K562 (cell line): ENCODE data around the gene CHMP1A. TPM values are rescaled to one million over a fixed set of nuclear protein-coding genes. Genes with fewer than 3 reads are reported as not detected.

ENCODE experiments used
- EHMT2 ChIP-seq: fragments of 450-650 bp; IDR thresholded peaks from 2 replicates; pipeline ENCODE4 v1.6.1; 2018; ENCODE audit warnings: antibody characterized with exemption
- EP400 ChIP-seq: fragments of 450-650 bp; IDR thresholded peaks from 2 replicates; pipeline ENCODE4 v1.6.1; 2017; ENCODE audit warnings: antibody characterized with exemption, mild to moderate bottlenecking, moderate library complexity
- ETV1 ChIP-seq: fragments of 450-650 bp; conservative IDR thresholded peaks from 2 replicates; pipeline ENCODE4 v1.6.1; 2016; ENCODE audit warnings: missing genetic modification characterization, control low read depth, low read depth, missing compliant biosample characterization
- HMGN3 ChIP-seq: IDR thresholded peaks from 2 replicates; pipeline ENCODE4 v1.6.1; 2011; ENCODE audit warnings: borderline replicate concordance, low read depth, mild to moderate bottlenecking, mixed read lengths, low read length; ENCODE audit not compliant: insufficient read length; ENCODE audit errors: extremely low read depth
- JUN ChIP-seq, 2 experiments: sonication (generic) in 1 of 2; formaldehyde crosslinking in 1 of 2; IDR thresholded peaks; 2 replicates each; pipeline versions ENCODE4 v1.6.1 to v1.8.0; 2012 to 2022; ENCODE audit warnings: borderline replicate concordance in 2 of 2, mild to moderate bottlenecking in 2 of 2, improper control_type of control experiment in 1 of 2, low read depth in 1 of 2, low read length in 1 of 2, missing genetic modification reagents in 1 of 2
- JUND ChIP-seq, 2 experiments: IDR thresholded peaks; 2 replicates in 1 of 2; 3 replicates in 1 of 2; pipeline ENCODE4 v1.6.1; 2011; ENCODE audit warnings: borderline replicate concordance in 2 of 2, low read depth in 2 of 2, low read length in 2 of 2, improper control_type of control experiment in 1 of 2, missing biosample characterization in 1 of 2, missing genetic modification characterization in 1 of 2, missing genetic modification reagents in 1 of 2
- KLF6 ChIP-seq: fragments of 250-450 bp; sonication (Bioruptor Pico); IDR thresholded peaks from 2 replicates; pipeline ENCODE4 v1.4.0; 2020; ENCODE audit warnings: mild to moderate bottlenecking, moderate library complexity, borderline replicate concordance
- MBD2 ChIP-seq: sonication (generic); IDR thresholded peaks from 2 replicates; pipeline ENCODE4 v1.6.1; 2016; ENCODE audit warnings: low read depth, borderline replicate concordance
- MTA1 ChIP-seq: fragments of 450-650 bp; IDR thresholded peaks from 2 replicates; pipeline ENCODE4 v1.6.1; 2017; ENCODE audit warnings: borderline replicate concordance
- RB1 ChIP-seq: fragments of 450-650 bp; IDR thresholded peaks from 2 replicates; pipeline ENCODE4 v1.6.1; 2017; ENCODE audit warnings: low read depth, mild to moderate bottlenecking
- RBFOX2 ChIP-seq: fragments of 200-400 bp; formaldehyde crosslinking; IDR thresholded peaks from 2 replicates; pipeline ENCODE4 v1.6.1; 2017; ENCODE audit warnings: low read depth, mild to moderate bottlenecking, low read length, moderate library complexity
- RHOXF2B ChIP-seq: fragments of 250-450 bp; sonication (Bioruptor Pico); conservative IDR thresholded peaks from 2 replicates; pipeline ENCODE4 v1.5.1; 2021
- SIX5 ChIP-seq, 2 experiments: IDR thresholded peaks; 2 replicates each; pipeline ENCODE4 v1.6.1; 2011; ENCODE audit warnings: low read length in 2 of 2, borderline replicate concordance in 1 of 2, low read depth in 1 of 2, mild to moderate bottlenecking in 1 of 2, moderate library complexity in 1 of 2; ENCODE audit not compliant: insufficient read depth in 1 of 2
- SP2 ChIP-seq: IDR thresholded peaks from 2 replicates; pipeline ENCODE4 v1.6.1; 2011; ENCODE audit warnings: mild to moderate bottlenecking, low read depth, low read length, moderate library complexity; ENCODE audit not compliant: poor library complexity, severe bottlenecking; ENCODE audit errors: extremely low read depth
- TRIM28 ChIP-seq: fragments of 450-650 bp; IDR thresholded peaks from 2 replicates; pipeline ENCODE4 v1.6.1; 2017
- ZBTB7A ChIP-seq: IDR thresholded peaks from 2 replicates; pipeline ENCODE4 v1.6.1; 2011; ENCODE audit warnings: low read depth, mild to moderate bottlenecking, low read length, moderate library complexity, borderline replicate concordance; ENCODE audit not compliant: control insufficient read depth
- ZEB2 ChIP-seq: fragments of 450-650 bp; IDR thresholded peaks from 2 replicates; pipeline ENCODE4 v1.6.1; 2016
- ZNF165 ChIP-seq: fragments of 250-450 bp; sonication (Bioruptor Pico); IDR thresholded peaks from 2 replicates; pipeline ENCODE4 v1.4.0; 2020; ENCODE audit warnings: borderline replicate concordance
- ZNF699 ChIP-seq: fragments of 250-450 bp; sonication (Bioruptor Pico); IDR thresholded peaks from 2 replicates; pipeline ENCODE4 v1.8.0; 2021; ENCODE audit warnings: mild to moderate bottlenecking, moderate library complexity; ENCODE audit not compliant: insufficient replicate concordance
- polyA plus RNA-seq, 8 experiments: library from polyadenylated mRNA; depleted of rRNA in 4 of 8; stranded (reverse) in 5 of 8; unstranded in 3 of 8; fragments of >200 nt; fragmentation: Nextera tagmentation in 2 of 8; fragmentation: Illumina TruSeq in 1 of 8; extraction: Ambion mirVana in 2 of 8; extraction: Trizol in 1 of 8; gene quantifications; 2 replicates each; pipeline versions ENCODE4 v1.2.1 to v1.2.3, GENCODE V29; 2011 to 2014; ENCODE audit warnings: inconsistent platforms in 1 of 8, missing spikeins in 1 of 8
- total RNA-seq, 7 experiments: library from RNA; depleted of rRNA in 6 of 7; stranded (reverse); fragments of >200 nt in 6 of 7; fragmentation: Illumina TruSeq in 2 of 7; extraction: Trizol in 2 of 7; gene quantifications; 2 replicates each; pipeline versions ENCODE4 v1.2.1 to v1.2.3, GENCODE V29; 2011 to 2021; ENCODE audit warnings: low replicate concordance in 1 of 7
- TF ChIP-seq, protein P1 (sequence below): fragments of 450-650 bp; IDR thresholded peaks from 2 replicates; pipeline ENCODE4 v1.7.1; 2018; ENCODE audit warnings: mild to moderate bottlenecking, low read depth; ENCODE audit not compliant: partially characterized antibody
- TF ChIP-seq, protein P2 (sequence below), 2 experiments: IDR thresholded peaks; 2 replicates each; pipeline ENCODE4 v1.6.1; 2011; ENCODE audit warnings: borderline replicate concordance in 1 of 2, control low read depth in 1 of 2, low read depth in 1 of 2, low read length in 1 of 2, mild to moderate bottlenecking in 1 of 2, mixed read lengths in 1 of 2, moderate library complexity in 1 of 2; ENCODE audit not compliant: insufficient read depth in 1 of 2, insufficient read length in 1 of 2, poor library complexity in 1 of 2, severe bottlenecking in 1 of 2; ENCODE audit errors: extremely low read depth in 1 of 2
- TF ChIP-seq, protein P3 (sequence below): IDR thresholded peaks from 3 replicates; pipeline ENCODE4 v1.6.1; 2011; ENCODE audit warnings: borderline replicate concordance, mild to moderate bottlenecking; ENCODE audit not compliant: insufficient read length, insufficient read depth

CHMP1A gene
- total and polyA plus RNA-seq, 9 of the 15 experiments (the other 6 are each of a cell fraction or from before 2014, with no cell fraction given), result 0.83 to 79.9 (median 45.2) TPM

DNA sequence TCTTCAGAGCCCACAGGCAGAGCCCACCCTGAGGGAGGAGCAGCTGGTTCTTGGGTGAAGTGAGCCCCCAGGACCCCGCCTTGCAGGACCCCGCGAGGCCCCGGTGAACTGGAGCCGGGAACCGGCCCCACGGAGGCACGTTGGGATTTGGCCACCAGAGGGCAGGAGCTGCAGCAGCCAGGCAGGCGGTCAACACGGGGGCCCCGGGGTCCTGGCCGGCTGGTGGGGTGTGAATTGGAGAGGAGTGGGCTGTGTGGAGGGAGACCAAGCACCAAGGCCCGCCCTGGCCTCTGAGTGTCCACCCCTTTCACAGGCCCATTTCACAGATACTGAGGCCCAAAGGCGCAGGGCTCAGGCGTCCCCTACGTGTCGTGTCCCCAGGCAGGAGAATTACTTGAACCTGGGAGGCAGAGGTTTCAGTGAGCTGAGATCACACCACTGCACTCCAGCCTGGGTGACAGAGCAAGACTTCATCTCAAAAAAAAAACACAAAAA, 41.9 kb downstream of the CHMP1A start (continued):
- TF ChIP-seq, protein P1, sequence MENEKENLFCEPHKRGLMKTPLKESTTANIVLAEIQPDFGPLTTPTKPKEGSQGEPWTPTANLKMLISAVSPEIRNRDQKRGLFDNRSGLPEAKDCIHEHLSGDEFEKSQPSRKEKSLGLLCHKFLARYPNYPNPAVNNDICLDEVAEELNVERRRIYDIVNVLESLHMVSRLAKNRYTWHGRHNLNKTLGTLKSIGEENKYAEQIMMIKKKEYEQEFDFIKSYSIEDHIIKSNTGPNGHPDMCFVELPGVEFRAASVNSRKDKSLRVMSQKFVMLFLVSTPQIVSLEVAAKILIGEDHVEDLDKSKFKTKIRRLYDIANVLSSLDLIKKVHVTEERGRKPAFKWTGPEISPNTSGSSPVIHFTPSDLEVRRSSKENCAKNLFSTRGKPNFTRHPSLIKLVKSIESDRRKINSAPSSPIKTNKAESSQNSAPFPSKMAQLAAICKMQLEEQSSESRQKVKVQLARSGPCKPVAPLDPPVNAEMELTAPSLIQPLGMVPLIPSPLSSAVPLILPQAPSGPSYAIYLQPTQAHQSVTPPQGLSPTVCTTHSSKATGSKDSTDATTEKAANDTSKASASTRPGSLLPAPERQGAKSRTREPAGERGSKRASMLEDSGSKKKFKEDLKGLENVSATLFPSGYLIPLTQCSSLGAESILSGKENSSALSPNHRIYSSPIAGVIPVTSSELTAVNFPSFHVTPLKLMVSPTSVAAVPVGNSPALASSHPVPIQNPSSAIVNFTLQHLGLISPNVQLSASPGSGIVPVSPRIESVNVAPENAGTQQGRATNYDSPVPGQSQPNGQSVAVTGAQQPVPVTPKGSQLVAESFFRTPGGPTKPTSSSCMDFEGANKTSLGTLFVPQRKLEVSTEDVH, result no peak
- TF ChIP-seq KLF6 (CRISPR knock-in tag) (no peak), JUND (IDR thresholded peaks at IDR 0.05; ENCODE audit: borderline replicate concordance, low read depth, low read length) (no peak), JUND (tag; IDR thresholded peaks at IDR 0.05; ENCODE audit: borderline replicate concordance, low read depth, low read length) (no peak), ZNF699 (CRISPR knock-in tag) (no peak), MTA1 (no peak), ZEB2 (no peak), HMGN3 (no peak), ETV1 (tag) (no peak), EP400 (no peak), EHMT2 (no peak), ZNF165 (CRISPR knock-in tag) (no peak), RB1 (0 out of 2 replicates have a peak, but pooled peaks have one; percentile 14), MBD2 (no peak), JUN (IDR thresholded peaks at IDR 0.05; ENCODE audit: borderline replicate concordance, low read depth, low read length) (no peak), JUN (CRISPR knock-in tag; IDR thresholded peaks at IDR 0.05; ENCODE audit: borderline replicate concordance) (no peak), TRIM28 (no peak), ZBTB7A (peak; percentile 94), SP2 (no peak), RHOXF2B (CRISPR knock-in tag) (no peak), SIX5 (IDR thresholded peaks at IDR 0.05; ENCODE audit: borderline replicate concordance in 1 of 2, insufficient read depth in 1 of 2, low read depth in 1 of 2, low read length in 2 of 2) (no peak), RBFOX2 (0 out of 2 replicates have a peak, but pooled peaks have one; percentile 12)
- TF ChIP-seq, protein P2, sequence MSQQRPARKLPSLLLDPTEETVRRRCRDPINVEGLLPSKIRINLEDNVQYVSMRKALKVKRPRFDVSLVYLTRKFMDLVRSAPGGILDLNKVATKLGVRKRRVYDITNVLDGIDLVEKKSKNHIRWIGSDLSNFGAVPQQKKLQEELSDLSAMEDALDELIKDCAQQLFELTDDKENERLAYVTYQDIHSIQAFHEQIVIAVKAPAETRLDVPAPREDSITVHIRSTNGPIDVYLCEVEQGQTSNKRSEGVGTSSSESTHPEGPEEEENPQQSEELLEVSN (IDR thresholded peaks at IDR 0.05; ENCODE audit: borderline replicate concordance in 1 of 2, extremely low read depth in 1 of 2, insufficient read depth in 1 of 2, insufficient read length in 1 of 2, low read depth in 1 of 2, low read length in 1 of 2, poor library complexity in 1 of 2, severe bottlenecking in 1 of 2), result peak in 1 of 2 experiments; percentile 26
- TF ChIP-seq, protein P3, sequence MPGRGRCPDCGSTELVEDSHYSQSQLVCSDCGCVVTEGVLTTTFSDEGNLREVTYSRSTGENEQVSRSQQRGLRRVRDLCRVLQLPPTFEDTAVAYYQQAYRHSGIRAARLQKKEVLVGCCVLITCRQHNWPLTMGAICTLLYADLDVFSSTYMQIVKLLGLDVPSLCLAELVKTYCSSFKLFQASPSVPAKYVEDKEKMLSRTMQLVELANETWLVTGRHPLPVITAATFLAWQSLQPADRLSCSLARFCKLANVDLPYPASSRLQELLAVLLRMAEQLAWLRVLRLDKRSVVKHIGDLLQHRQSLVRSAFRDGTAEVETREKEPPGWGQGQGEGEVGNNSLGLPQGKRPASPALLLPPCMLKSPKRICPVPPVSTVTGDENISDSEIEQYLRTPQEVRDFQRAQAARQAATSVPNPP, result no peak
